ENCODE data around the gene TFPT. TPM values are rescaled to one million over a fixed set of nuclear protein-coding genes. Genes with fewer than 3 reads are reported as not detected.

Gene TFPT
- total RNA-seq, 2 donors from 2014 or later = 30.7 to 52.0 TPM

DNA sequence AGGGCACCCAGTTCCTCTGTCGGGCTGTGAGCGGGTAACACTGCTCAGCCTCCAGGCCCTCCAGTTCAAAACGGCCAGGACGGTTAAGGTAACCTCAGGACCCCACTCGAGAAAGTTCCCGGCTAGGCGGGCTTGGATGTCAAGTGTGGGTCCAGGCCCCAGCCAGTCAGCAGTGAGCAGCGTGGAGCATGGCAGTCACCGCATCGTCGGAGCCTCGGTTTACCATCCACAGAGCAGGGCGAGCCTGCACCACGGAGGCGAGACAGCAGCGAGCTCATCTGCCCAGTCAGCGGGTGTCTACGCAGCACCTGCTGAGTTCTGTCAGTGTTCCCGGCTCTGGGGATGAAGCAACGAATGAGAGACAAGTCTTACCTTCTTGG, 14.2 kb upstream of the TFPT start:
- intact Hi-C loops (cut with DNase I) = no loop called here
- H3K36me3 ChIP-seq = peaks cover 16 to 19% of the 10 kb centered on the region in 2 donors

DNA sequence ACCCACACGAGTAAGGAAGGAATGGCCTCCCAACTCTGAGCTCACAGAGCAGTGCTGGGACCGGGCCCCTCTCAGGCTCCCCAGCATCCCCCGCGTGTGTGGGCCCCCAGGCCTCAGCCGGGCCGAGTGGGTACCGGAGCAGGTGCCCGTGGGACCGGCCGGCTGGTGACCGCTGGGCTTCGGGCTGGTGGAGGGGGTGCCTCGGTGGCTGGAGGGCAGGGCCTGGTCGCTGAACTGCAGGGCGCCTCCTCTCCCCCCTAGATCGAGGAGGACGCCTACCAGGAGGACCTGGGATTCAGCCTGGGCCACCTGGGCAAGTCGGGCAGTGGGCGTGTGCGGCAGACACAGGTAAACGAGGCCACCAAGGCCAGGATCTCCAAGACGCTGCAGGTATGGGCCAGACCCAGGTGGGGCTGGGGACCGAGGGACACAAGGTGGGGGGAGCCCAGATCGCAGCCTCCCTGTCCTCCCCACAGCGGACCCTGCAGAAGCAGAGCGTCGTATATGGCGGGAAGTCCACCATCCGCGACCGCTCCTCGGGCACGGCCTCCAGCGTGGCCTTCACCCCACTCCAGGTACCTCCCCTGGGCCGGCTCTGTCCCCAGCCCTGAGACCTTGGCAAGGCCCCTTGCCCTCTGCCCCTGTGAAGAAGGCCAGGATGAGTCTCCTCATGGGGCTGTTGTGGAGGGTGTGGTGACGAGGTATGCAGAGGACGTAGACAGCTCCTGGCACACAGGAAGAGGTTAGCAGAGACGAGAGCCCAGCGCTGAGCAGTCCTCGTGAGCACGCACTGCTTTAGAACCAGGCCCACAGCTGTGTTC, 13.5 kb upstream of the TFPT start:
- Histone ChIP-seq H3K4me1 (replicated peaks) (no peaks in the 10 kb centered on the region), H3K27ac (no peak overlapping the region), H3K27me3 (replicated peaks; ENCODE audit: insufficient read depth) (no peaks in the 10 kb centered on the region), H3K4me3 (no peak overlapping the region), H3K9me3 (no peaks in the 10 kb centered on the region), H3K36me3 (peaks cover 18 to 21% of the 10 kb centered on the region in 2 donors)
- 94% methylated on average over 30 of the region's 41 CpGs for WGBS
- TF ChIP-seq POLR2AphosphoS5 (IDR thresholded peaks at IDR 0.05) (no peak), POLR2A (IDR thresholded peaks at IDR 0.05) (no peak)
- TF ChIP-seq, protein P1, sequence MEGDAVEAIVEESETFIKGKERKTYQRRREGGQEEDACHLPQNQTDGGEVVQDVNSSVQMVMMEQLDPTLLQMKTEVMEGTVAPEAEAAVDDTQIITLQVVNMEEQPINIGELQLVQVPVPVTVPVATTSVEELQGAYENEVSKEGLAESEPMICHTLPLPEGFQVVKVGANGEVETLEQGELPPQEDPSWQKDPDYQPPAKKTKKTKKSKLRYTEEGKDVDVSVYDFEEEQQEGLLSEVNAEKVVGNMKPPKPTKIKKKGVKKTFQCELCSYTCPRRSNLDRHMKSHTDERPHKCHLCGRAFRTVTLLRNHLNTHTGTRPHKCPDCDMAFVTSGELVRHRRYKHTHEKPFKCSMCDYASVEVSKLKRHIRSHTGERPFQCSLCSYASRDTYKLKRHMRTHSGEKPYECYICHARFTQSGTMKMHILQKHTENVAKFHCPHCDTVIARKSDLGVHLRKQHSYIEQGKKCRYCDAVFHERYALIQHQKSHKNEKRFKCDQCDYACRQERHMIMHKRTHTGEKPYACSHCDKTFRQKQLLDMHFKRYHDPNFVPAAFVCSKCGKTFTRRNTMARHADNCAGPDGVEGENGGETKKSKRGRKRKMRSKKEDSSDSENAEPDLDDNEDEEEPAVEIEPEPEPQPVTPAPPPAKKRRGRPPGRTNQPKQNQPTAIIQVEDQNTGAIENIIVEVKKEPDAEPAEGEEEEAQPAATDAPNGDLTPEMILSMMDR (IDR thresholded peaks at IDR 0.05) = no peak
- intact Hi-C loops (cut with DNase I) = no loop called here
- DNase-seq (ENCODE audit: low spot score) = no peak

More for the DNA sequence above, 14.2 kb upstream of the TFPT start:
- Histone ChIP-seq H3K27me3 (replicated peaks; ENCODE audit: insufficient read depth) (no peaks in the 10 kb centered on the region), H3K27ac (no peak overlapping the region), H3K9me3 (no peaks in the 10 kb centered on the region), H3K4me3 (no peak overlapping the region), H3K4me1 (replicated peaks) (no peaks in the 10 kb centered on the region)
- WGBS = 96% methylated on average over 20 of the region's 20 CpGs
- no peak for DNase-seq (ENCODE audit: low spot score)
- TF ChIP-seq POLR2AphosphoS5 (IDR thresholded peaks at IDR 0.05) (no peak), POLR2A (IDR thresholded peaks at IDR 0.05) (no peak)
- TF ChIP-seq, protein P1 (IDR thresholded peaks at IDR 0.05) = no peak

DNA sequence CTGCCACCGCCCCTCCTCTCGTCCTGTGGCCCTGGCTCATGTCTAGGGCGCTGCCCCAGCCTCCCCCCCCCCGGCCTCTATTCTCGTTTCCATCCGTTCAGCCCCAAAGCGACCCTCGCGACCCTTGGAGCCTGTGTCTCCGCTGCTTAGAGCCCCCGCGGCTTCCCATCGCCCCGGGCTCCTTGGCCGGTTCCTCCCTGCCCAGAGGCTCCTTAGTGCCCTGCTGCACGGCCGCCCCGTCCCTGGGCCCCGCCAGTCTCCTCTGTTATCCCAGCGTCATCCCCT, 12.9 kb upstream of the TFPT start:
- DNase-seq (ENCODE audit: low spot score) = no peak
- no peaks in the 10 kb centered on the region for H3K9me3 ChIP-seq
- H3K27me3 ChIP-seq (replicated peaks; ENCODE audit: insufficient read depth) = no peaks in the 10 kb centered on the region
- intact Hi-C loops (cut with DNase I) = no loop called here
- WGBS = 92% methylated on average over 20 of the region's 20 CpGs
- H3K27ac ChIP-seq = no peak overlapping the region
- peaks cover 24 to 26% of the 10 kb centered on the region in 2 donors for H3K36me3 ChIP-seq
- TF ChIP-seq, protein P1 (IDR thresholded peaks at IDR 0.05) = no peak
- TF ChIP-seq POLR2AphosphoS5 (IDR thresholded peaks at IDR 0.05) = no peak
- no peaks in the 10 kb centered on the region for H3K4me1 ChIP-seq (replicated peaks)
- H3K4me3 ChIP-seq = no peak overlapping the region

DNA sequence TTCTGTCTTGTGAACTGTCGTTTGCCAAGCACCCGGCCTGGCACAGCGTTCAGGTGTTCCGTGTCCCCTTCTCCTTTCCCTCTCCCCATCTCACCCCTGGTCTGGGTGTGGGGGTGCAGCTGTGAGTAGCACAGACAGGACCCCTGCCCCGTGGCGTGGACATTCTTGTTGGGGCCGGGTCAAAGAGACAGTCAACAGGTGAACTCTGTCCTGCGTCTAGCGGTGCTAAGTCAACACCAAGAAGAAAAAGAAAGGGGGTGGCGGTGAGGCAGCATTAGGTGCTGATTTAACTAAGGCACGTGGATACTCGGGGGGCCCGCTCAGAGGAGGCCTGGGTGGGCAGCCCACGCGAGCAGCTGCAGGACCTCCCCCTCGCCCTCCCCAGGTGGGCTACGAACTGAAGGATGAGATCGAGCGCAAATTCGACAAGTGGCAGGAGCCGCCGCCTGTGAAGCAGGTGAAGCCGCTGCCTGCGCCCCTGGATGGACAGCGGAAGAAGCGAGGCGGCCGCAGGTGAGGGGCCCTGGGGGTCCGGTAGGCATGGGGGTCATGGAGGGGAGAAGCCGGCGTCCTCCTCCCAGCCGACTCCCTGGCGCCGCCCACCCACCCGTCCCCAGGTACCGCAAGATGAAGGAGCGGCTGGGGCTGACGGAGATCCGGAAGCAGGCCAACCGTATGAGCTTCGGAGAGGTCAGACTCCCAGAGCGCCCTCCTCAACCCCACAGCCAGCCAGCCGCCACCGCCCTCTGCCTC, 12.4 kb upstream of the TFPT start:
- H3K9me3 ChIP-seq = no peaks in the 10 kb centered on the region
- intact Hi-C loops (cut with DNase I) = no loop called here
- DNase-seq (ENCODE audit: low spot score) = no peak
- H3K4me3 ChIP-seq = no peak overlapping the region
- no peaks in the 10 kb centered on the region for H3K4me1 ChIP-seq (replicated peaks)
- TF ChIP-seq POLR2A (IDR thresholded peaks at IDR 0.05) (no peak), POLR2AphosphoS5 (IDR thresholded peaks at IDR 0.05) (no peak)
- TF ChIP-seq, protein P1 (IDR thresholded peaks at IDR 0.05) = no peak
- H3K36me3 ChIP-seq = peaks cover 29 to 30% of the 10 kb centered on the region in 2 donors
- H3K27ac ChIP-seq = no peak overlapping the region
- H3K27me3 ChIP-seq (replicated peaks; ENCODE audit: insufficient read depth) = no peaks in the 10 kb centered on the region
- 92% methylated on average over 44 of the region's 44 CpGs for WGBS
